DMS 273 (cell line): Measurements from ENCODE around the gene RBSN.
"Not testable (repeated sequence)": the region's sequence is repeated elsewhere in the genome, so short reads cannot be mapped to it uniquely, and the experiment has no call there.

Experiments used
- DNase-seq: peaks from one replicate; lab custom pipeline; 2025; ENCODE audit not compliant: unreplicated experiment; lab: John Stamatoyannopoulos, UW

The RBSN gene

GRCh38 chr3:15098503-15099363, at the start of gene RBSN:
TSS of gene RBSN (minus strand) at chr3:15099148. CDS start at chr3:15096120, 3,028 bp downstream.
- DNase-seq, result peak; percentile 96

DNA sequence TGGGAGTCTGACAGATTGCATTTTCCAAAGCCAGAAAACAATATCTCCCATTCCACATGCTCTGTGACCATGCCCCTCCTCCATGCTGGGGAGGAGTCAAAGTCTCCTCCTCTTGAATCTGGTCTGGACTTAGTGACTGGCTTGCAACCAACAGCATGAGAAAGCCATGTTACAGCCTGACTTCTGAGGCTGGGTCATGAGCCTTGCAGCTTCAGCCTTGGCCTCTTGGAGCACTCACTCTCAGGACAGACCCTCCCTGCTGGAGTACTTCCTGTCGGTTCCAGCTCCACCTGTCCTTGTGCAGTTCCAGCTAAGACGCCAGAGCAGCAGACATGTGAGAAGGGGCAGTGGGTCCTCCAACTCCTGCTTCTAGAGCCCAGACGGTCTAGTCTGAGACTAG, 49.7 kb upstream of the RBSN start:
- peak; percentile 80 for DNase-seq

DNA sequence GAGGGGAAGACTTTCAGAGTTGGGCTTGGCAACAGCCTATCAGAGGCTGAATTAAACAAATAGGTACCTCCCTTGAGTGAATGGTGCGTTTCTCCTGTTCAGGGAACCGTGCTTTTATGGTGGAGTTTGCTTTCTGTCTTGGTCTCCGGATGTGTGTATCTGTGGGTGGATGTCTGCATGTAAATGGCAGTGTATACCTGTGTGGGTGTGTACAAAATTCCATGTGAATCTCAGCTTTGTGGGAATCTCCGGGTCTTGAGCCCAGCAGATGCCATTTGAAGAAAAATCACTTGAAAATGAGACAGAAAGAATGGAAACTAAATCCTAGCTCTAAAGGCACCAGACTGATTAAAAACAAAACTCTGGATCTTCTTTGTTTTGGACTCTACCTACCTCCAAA, 37.9 kb upstream of the RBSN start:
- not testable (repeated sequence) for DNase-seq

DNA sequence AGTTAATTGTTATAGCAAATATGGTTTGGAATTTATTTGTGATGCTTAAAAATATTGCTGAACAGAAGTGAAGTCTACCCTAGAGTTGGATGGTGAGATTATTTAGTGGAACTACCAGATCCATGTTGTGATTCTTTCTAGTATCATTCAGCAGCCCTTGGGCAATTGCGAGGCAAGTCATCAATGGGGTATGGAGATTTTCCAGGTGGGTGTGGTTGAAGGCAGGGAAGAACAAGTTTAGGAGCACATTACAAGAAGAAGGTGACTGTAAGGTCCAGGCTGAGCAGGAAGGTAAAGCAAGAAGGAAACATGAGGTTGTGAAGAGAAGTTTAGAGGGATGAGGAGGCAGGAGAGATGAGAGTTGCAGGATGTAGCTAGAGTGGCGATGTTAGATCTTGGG, 36.0 kb upstream of the RBSN start:
- not testable (repeated sequence) for DNase-seq

DNA sequence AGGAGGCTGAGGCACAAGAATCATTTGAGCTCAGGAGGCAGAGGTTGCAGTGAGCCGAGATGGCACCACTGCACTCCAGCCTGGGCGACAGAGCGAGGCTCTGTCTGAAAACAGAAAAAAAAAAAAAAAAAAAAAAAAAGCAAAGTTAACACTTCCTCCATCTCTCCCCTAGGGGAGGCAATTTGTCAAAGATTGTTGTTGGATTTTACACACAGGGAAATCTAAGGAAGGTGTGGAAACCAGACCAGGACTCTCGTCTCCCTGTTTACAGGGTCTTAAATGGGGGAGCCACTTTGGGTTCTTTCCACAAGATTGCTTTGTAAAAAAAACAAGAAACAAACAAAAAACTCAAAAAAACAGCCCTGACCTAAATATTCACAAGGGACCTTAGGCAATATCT, 29.5 kb upstream of the RBSN start:
- not testable (repeated sequence) for DNase-seq

GRCh38 chr3:15126975-15127374, 28.0 kb upstream of the RBSN start:
- not testable (repeated sequence) for DNase-seq

DNA sequence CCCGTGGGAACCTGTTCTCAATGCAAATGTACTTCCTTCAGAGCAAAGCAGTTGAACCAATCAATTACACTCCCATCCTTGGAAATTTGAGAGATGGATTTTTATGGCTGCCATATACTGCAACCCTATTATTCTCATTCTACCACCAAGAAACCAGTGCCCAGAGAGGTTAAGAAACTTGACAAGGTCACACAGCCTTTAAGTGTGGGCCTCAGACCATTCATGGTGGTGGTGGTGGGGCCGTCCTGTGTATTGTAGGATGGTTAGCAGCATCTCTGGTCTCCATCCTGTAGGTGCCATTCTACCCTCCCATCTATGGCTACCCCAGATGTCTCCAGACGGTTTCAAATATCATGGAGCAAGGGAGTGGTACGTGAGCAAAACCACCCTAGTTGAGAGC, 23.4 kb upstream of the RBSN start:
- no peak for DNase-seq

DNA sequence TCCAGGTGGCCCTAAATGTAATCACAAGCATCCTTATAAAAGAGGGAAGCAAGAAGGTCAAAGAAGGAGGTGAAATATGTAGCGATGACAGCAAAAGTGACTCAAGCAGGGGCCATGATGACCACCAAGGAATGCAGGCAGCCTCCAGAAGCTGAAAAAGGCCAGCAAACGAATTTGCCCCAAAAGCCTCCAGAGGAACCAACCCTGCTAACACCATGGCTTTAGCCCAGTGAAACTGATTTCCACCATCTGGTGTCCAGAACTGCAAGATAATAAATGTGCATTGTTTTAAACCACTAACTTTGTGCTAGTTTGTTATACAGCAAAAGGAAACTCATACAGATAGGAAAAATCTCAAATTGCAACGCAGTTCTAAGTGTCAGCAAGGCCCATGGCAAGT, 23.0 kb upstream of the RBSN start:
- DNase-seq, result peak; percentile 18

- peak; percentile 45 for DNase-seq
These were observed 22.0 kb upstream of the RBSN start for GRCh38 chr3:15120986-15121385.

DNA sequence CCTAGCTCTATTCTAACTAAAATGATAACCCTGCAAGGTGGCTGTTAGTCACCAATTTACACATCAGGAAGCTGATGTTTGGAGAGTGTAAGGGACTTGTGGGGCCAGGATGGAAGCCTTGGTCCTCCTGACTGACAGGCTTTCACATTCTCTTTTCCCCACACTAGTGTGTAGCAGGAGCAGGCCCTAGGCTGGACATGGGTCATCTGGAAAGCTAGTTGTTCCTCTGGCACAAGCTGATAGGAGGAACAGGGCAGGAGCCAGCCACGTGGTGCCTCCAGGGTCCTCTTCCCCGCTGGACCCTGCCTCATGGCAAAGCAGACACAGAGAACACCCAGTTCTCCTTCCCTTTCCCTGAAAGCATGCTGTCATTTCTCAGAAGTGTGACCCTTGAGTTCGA, 18.1 kb upstream of the RBSN start:
- no peak for DNase-seq

- no peak for DNase-seq
These were observed 17.2 kb upstream of the RBSN start for GRCh38 chr3:15116032-15116669.

DNA sequence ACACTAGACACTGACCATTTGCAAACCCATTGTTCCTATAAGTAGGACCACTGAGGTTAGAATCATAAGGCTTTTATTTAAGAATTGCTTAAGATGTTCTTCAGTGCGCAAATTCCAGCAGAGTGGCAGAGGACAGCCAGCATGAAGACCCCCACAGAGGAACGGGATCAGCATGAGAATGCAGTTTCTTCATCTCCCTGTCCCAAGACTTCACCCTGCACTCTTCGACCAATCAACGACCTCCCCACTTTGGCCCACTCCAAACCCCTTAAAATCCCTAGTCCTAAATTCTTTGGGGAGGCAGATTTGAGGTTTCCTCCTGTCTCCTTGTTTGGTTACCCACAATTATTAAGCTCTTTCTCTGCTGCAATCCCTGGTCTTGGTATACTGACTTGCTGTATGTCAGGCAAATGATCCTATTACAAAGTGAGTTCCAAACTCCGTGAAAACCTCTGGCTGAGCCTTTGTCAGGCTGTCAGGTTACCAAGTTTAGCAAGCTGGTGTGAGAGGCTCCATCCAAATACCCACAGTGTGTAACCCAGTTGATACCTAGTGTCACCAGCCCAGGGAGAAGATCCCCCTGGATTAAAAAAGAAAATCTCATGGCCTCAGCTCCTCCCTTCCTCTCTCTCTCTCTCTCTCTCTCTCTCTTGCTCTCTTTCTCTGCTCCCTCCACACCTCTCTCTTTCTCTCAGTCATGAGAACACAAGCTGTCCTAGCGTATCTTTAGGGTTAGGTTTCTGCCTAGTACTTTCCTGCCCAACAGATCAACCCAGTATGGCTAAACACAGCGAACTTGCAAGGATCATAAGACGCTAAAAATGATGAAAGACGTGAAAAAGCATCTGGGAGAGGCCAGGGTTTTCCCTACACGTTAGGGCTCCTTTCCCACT, 15.8 kb upstream of the RBSN start:
- no peak for DNase-seq

DNA sequence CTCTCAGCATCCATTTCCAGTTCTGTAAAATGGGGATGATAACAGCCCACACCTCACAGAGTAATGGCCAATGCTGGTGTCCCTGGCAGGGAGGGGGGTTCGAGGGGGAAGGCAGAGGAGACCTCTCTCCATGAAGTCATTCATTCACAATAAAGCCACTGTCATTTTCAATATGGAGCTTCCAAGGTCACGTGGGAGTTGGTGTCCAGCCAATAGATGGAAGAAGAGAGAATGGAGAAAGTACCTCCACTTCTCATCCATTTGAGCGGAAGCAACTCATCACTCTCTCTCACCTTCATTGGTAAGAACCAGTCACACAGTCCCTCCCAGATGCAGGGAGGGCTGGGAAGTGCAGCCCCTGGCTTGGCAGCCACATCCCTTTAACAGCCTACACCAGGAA, 14.9 kb upstream of the RBSN start:
- no peak for DNase-seq

GRCh38 chr3:15113471-15113870, 14.5 kb upstream of the RBSN start:
- peak; percentile 39 for DNase-seq

GRCh38 chr3:15112011-15112410, 13.1 kb upstream of the RBSN start:
- no peak for DNase-seq

DNA sequence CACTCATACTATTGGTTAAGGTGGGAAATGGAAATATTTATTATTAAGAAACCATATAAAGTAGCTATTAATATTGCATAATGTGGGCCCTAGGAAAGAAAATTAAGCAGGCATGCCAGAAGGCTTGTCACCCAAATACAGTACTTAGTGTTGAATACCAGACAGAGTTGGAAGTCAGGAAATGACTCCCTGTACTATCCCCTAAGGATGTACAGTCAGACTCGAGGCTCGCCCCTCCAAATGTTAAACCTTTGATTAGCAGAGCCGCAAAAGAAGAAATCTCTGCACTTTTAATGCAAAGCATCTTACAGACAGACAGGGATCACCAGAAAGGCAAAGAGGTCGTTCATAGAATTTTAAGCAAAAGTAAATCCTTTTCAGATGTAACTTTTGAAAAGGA, 11.3 kb upstream of the RBSN start:
- no peak for DNase-seq

GRCh38 chr3:15108869-15109268, 9.9 kb upstream of the RBSN start:
- DNase-seq, result peak; percentile 35

GRCh38 chr3:15108082-15108545, 9.2 kb upstream of the RBSN start:
- peak; percentile 83 for DNase-seq

- DNase-seq, result no peak
These were observed 8.4 kb upstream of the RBSN start for GRCh38 chr3:15107075-15107947.

GRCh38 chr3:15102836-15103235, 3.9 kb upstream of the RBSN start:
- DNase-seq, result peak; percentile 38
